Spleen (tissue), 11 donors: Measurements from ENCODE around the gene FGF14. TPM values are rescaled to one million over a fixed set of nuclear protein-coding genes. Genes with fewer than 3 reads are reported as not detected.

Experiments
- DNase-seq: peaks from one replicate; pipeline ENCODE4 v3.0.0-alpha.2; 2020
- H3K27ac ChIP-seq, 8 donors: fragments of 200-600 bp; sonication (generic) in 7 of 8; 1 replicate in 4 of 8; 2 replicates in 4 of 8; pipeline versions ENCODE4 v1.5.0 to v1.8.0; 2016 to 2021; ENCODE audit warnings: inconsistent platforms in 4 of 8, mild to moderate bottlenecking in 4 of 8, moderate library complexity in 1 of 8
- H3K27me3 ChIP-seq, 7 donors: fragments of 200-600 bp; sonication (generic) in 6 of 7; replicated peaks in 1 of 7; 1 replicate in 4 of 7; 2 replicates in 3 of 7; pipeline versions ENCODE4 v1.5.0 to v1.8.0; 2016 to 2021; ENCODE audit warnings: inconsistent platforms in 3 of 7, mild to moderate bottlenecking in 1 of 7
- H3K36me3 ChIP-seq, 6 donors: fragments of 200-600 bp; sonication (generic) in 5 of 6; 1 replicate in 4 of 6; 2 replicates in 2 of 6; pipeline versions ENCODE4 v1.5.0 to v1.8.0; 2016 to 2021; ENCODE audit warnings: inconsistent platforms in 2 of 6
- H3K4me1 ChIP-seq, 6 donors: fragments of 200-600 bp; sonication (generic) in 5 of 6; 1 replicate in 3 of 6; 2 replicates in 3 of 6; pipeline versions ENCODE4 v1.5.0 to v1.8.0; 2016 to 2021; ENCODE audit warnings: inconsistent platforms in 3 of 6
- H3K4me3 ChIP-seq, 8 donors: fragments of 200-600 bp; sonication (generic) in 7 of 8; 1 replicate in 4 of 8; 2 replicates in 4 of 8; pipeline versions ENCODE4 v1.5.0 to v1.8.0; 2016 to 2021; ENCODE audit warnings: inconsistent platforms in 4 of 8, mild to moderate bottlenecking in 4 of 8, moderate library complexity in 2 of 8
- H3K9me3 ChIP-seq, 8 donors: fragments of 200-600 bp; sonication (generic) in 7 of 8; 1 replicate in 4 of 8; 2 replicates in 4 of 8; pipeline versions ENCODE4 v1.5.0 to v1.8.0; 2016 to 2021; ENCODE audit warnings: inconsistent platforms in 4 of 8
- POLR2A ChIP-seq, 3 donors: fragments of 450-650 bp; IDR thresholded peaks; one replicate each; pipeline ENCODE4 v1.5.1; 2017; ENCODE audit warnings: antibody characterized with exemption in 3 of 3, mild to moderate bottlenecking in 1 of 3
- POLR2AphosphoS5 ChIP-seq, 3 donors: sonication (generic); formaldehyde crosslinking; IDR thresholded peaks; one replicate each; pipeline ENCODE4 v1.5.1; 2017; ENCODE audit warnings: antibody characterized with exemption in 3 of 3
- WGBS, 5 donors: extraction: QIAGEN DNeasy Blood & Tissue Kit in 3 of 5; methylation state at CpG; one replicate each; pipeline versions ENCODE4 v1.1.5 to v1.1.7; 2013 to 2018; 5-methylcytosine and 5-hydroxymethylcytosine counted together
- intact Hi-C: fragments of 100-400 bp; cut with DNase I; formaldehyde crosslinking; loops from one replicate; pipeline ENCODE4 v1.15.0; 2023; ENCODE audit warnings: low total_unique reads
- polyA plus RNA-seq, 3 donors: library from polyadenylated mRNA; stranded (reverse); fragments of 200-250 nt; gene quantifications; one replicate each; pipeline ENCODE4 v1.2.1, GENCODE V29; 2013
- total RNA-seq, 7 donors: library from RNA; depleted of rRNA in 3 of 7; stranded (reverse); fragments of >200 nt in 3 of 7; fragmentation: NEBNext Ultra II Directional in 4 of 7; extraction: Animal tissue kit (Norgen Biotek cat#: 25700) in 4 of 7; gene quantifications; one replicate each; pipeline versions ENCODE4 v1.1.0 to v1.2.1, GENCODE V29; 2016 to 2021
- TF ChIP-seq, protein P1 (sequence below), 11 experiments: fragments of 200-600 bp in 7 of 11; fragments of 450-650 bp in 4 of 11; sonication (generic) in 4 of 11; IDR thresholded peaks in 8 of 11; conservative IDR thresholded peaks in 3 of 11; 1 replicate in 7 of 11; 2 replicates in 4 of 11; pipeline versions ENCODE4 v1.4.0 to v1.8.0; 2016 to 2021; ENCODE audit warnings: antibody characterized with exemption in 11 of 11, inconsistent platforms in 4 of 11, mild to moderate bottlenecking in 1 of 11
- donor health status: healthy with polysubstance abuse.
- donor health status: DM: no; HTN: no; CAD: no; lungs with moderate emphysema.
- donor health status: DM: no; HTN: no; CAD: no.
- donor health status: Bipolar disorder and iron deficiency.
- donor health status: healthy.
- donor health status: DM: no; HTN: no; CAD: no.
- donor health status: DM: yes; HTN: yes; CAD: no.

The FGF14 gene
- total and polyA plus RNA-seq, 10 donors: 0.03 to 1.1 (median 0.05) TPM; not detected in 3

- 85 to 95% (median 89%) methylated on average over 3 of the region's 3 CpGs for whole genome bisulfite sequencing, 5 donors
- intact Hi-C loops: no loop called here
- no peaks in the 10 kb centered on the region for H3K27me3 ChIP-seq
- H3K36me3 ChIP-seq: no peaks in the 10 kb centered on the region
- no peak overlapping the region for H3K4me3 ChIP-seq
- H3K9me3 ChIP-seq: no peaks in the 10 kb centered on the region
- DNase-seq: no peak
- H3K4me1 ChIP-seq: peaks cover 0 to 7% (median 3%) of the 10 kb centered on the region in 6 donors
- TF ChIP-seq POLR2A (IDR thresholded peaks at IDR 0.05) (no peak), POLR2AphosphoS5 (IDR thresholded peaks at IDR 0.05) (no peak)
- TF ChIP-seq, protein P1, sequence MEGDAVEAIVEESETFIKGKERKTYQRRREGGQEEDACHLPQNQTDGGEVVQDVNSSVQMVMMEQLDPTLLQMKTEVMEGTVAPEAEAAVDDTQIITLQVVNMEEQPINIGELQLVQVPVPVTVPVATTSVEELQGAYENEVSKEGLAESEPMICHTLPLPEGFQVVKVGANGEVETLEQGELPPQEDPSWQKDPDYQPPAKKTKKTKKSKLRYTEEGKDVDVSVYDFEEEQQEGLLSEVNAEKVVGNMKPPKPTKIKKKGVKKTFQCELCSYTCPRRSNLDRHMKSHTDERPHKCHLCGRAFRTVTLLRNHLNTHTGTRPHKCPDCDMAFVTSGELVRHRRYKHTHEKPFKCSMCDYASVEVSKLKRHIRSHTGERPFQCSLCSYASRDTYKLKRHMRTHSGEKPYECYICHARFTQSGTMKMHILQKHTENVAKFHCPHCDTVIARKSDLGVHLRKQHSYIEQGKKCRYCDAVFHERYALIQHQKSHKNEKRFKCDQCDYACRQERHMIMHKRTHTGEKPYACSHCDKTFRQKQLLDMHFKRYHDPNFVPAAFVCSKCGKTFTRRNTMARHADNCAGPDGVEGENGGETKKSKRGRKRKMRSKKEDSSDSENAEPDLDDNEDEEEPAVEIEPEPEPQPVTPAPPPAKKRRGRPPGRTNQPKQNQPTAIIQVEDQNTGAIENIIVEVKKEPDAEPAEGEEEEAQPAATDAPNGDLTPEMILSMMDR (IDR thresholded peaks at IDR 0.05 in 8 of 11, conservative IDR thresholded peaks at IDR 0.05 in 3 of 11): no peak
- H3K27ac ChIP-seq: no peak overlapping the region
These were observed 85.1 kb downstream of the FGF14 start for GRCh38 chr13:102316732-102317131.

DNA sequence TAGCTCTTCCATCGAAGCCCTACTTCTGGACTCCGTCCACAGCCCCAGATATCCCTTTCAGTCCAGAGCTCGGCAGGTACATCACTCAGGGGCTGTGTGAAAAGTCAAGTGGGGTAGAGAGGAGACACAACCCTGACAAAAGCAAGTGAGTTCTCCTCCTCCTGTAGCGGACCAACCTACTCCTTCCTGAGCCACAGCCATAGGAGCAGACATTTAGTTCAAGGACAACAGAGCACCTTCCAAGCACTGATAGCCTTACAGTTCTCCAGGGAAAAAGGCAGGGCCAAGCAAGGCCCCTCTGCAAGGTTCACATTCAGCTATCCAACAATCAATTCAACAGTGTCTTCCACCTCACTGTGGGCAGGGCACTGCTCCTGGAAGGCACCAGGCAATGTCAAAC is 89.0 kb downstream of the FGF14 start:
- no peaks in the 10 kb centered on the region for H3K36me3 ChIP-seq
- H3K27me3 ChIP-seq: no peaks in the 10 kb centered on the region
- WGBS, 5 donors: 83 to 94% (median 86%) methylated on average over 4 of the region's 4 CpGs
- DNase-seq: no peak
- intact Hi-C loops: no loop called here
- no peak overlapping the region for H3K4me3 ChIP-seq
- peaks cover 0 to 5% (median 0%) of the 10 kb centered on the region in 6 donors for H3K4me1 ChIP-seq
- no peaks in the 10 kb centered on the region for H3K9me3 ChIP-seq
- TF ChIP-seq, protein P1 (IDR thresholded peaks at IDR 0.05 in 8 of 11, conservative IDR thresholded peaks at IDR 0.05 in 3 of 11): no peak
- no peak overlapping the region for H3K27ac ChIP-seq

DNA sequence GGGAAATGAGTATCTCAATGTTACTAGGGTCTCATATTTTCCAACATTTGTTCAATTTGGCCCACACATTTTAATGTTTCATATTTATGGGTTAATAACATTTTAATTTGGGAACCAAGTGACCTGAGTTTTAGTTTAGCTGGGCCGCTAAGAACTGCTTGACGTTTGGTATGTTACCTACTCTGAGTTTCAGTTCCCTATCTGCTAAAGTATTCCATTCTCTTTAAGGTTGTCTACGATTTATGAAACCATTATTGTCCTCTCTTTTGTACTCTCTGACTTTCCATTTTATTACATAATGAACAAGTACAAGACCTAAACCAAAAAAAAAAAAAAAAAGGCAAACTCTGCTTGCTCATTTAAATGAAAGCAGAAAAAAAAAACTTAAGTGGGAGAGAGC is 89.9 kb downstream of the FGF14 start:
- H3K9me3 ChIP-seq: no peaks in the 10 kb centered on the region
- no peak overlapping the region for H3K27ac ChIP-seq
- no peak for DNase-seq
- H3K4me3 ChIP-seq: no peak overlapping the region
- WGBS, 5 donors: 68 to 81% (median 76%) methylated on average over 3 of the region's 3 CpGs
- H3K36me3 ChIP-seq: no peaks in the 10 kb centered on the region
- H3K27me3 ChIP-seq: no peaks in the 10 kb centered on the region
- TF ChIP-seq POLR2A (IDR thresholded peaks at IDR 0.05) (no peak), POLR2AphosphoS5 (IDR thresholded peaks at IDR 0.05) (no peak)
- TF ChIP-seq, protein P1 (IDR thresholded peaks at IDR 0.05 in 8 of 11, conservative IDR thresholded peaks at IDR 0.05 in 3 of 11): no peak
- no peaks in the 10 kb centered on the region for H3K4me1 ChIP-seq
- intact Hi-C loops: no loop called here

DNA sequence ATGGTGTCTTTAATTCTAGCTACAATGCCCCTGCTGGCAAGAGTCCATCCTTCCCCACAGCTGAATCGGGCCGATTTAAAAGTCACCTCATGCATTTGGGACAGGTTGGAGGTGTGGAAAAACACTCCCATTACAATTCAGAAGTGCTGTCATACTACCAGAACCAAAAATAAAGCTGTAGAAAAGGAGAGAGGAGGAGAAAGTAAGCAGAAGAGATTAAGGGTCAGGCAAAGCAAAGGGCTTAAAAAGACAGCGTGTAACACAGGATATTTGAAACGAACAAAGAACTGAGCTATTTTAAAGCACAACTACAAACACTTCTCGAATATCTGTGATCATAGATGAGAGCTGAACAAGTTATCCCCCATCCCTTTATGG is 90.4 kb downstream of the FGF14 start:
- no peaks in the 10 kb centered on the region for H3K4me1 ChIP-seq
- H3K27ac ChIP-seq: no peak overlapping the region
- H3K4me3 ChIP-seq: no peak overlapping the region
- H3K36me3 ChIP-seq: no peaks in the 10 kb centered on the region
- no peak for TF ChIP-seq POLR2A (IDR thresholded peaks at IDR 0.05)
- TF ChIP-seq, protein P1 (IDR thresholded peaks at IDR 0.05 in 8 of 11, conservative IDR thresholded peaks at IDR 0.05 in 3 of 11): no peak
- TF ChIP-seq POLR2AphosphoS5 (IDR thresholded peaks at IDR 0.05): no peak
- DNase-seq: no peak
- WGBS, 5 donors: 72 to 87% (median 79%) methylated on average over 5 of the region's 5 CpGs
- H3K27me3 ChIP-seq: no peaks in the 10 kb centered on the region
- intact Hi-C loops: no loop called here
- H3K9me3 ChIP-seq: no peaks in the 10 kb centered on the region
